Neural cell (in vitro differentiated cells): ENCODE measurements around the gene SLC4A1. TPM values are rescaled to one million over a fixed set of nuclear protein-coding genes. Genes with fewer than 3 reads are reported as not detected.

ENCODE experiments used
- H2AFZ ChIP-seq: fragments of 200-600, 300-800 bp; sonication (generic), shearing (Covaris generic); 2 replicates; pipeline ENCODE4 v1.6.0; 2014; ENCODE audit warnings: low read depth, mild to moderate bottlenecking, antibody characterized with exemption, low read length, moderate library complexity
- H3F3A ChIP-seq: fragments of 200-600 bp; shearing (Covaris generic); 2 replicates; pipeline ENCODE4 v1.6.1; 2016; ENCODE audit warnings: mild to moderate bottlenecking, moderate library complexity, mixed read lengths, antibody characterized with exemption, low read length; ENCODE audit not compliant: insufficient read depth, poor library complexity, severe bottlenecking
- H3K27ac ChIP-seq: fragments of 200-600, 300-800 bp; sonication (generic), shearing (Covaris generic); 2 replicates; pipeline ENCODE4 v1.5.1; 2014; ENCODE audit warnings: mild to moderate bottlenecking, low read length, moderate library complexity
- H3K27me3 ChIP-seq: fragments of 300-800, 200-600 bp; sonication (generic), shearing (Covaris generic); 2 replicates; pipeline ENCODE4 v1.6.0; 2014; ENCODE audit warnings: mild to moderate bottlenecking, low read depth, low read length, moderate library complexity; ENCODE audit not compliant: insufficient read depth
- H3K36me3 ChIP-seq: fragments of 300-800, 200-600 bp; sonication (generic), shearing (Covaris generic); 2 replicates; pipeline ENCODE4 v1.5.1; 2014; ENCODE audit warnings: mild to moderate bottlenecking, antibody characterized with exemption, low read length, moderate library complexity; ENCODE audit not compliant: insufficient read depth
- H3K4me2 ChIP-seq: fragments of 300-800, 200-600 bp; sonication (generic), shearing (Covaris generic); 2 replicates; pipeline ENCODE4 v1.6.0; 2014; ENCODE audit warnings: mild to moderate bottlenecking, low read length
- H3K4me3 ChIP-seq: fragments of 300-800, 200-600 bp; sonication (generic), shearing (Covaris generic); 2 replicates; pipeline ENCODE4 v1.5.1; 2014; ENCODE audit warnings: mild to moderate bottlenecking, low read length, moderate library complexity
- H3K79me2 ChIP-seq: fragments of 200-600 bp; shearing (Covaris generic); replicated peaks from 2 replicates; pipeline ENCODE4 v1.6.0; 2014; ENCODE audit warnings: mild to moderate bottlenecking, low read length, moderate library complexity; ENCODE audit not compliant: insufficient read depth
- H3K9ac ChIP-seq: fragments of 300-800, 200-600 bp; sonication (generic), shearing (Covaris generic); 2 replicates; pipeline ENCODE4 v1.6.1; 2016; ENCODE audit warnings: mild to moderate bottlenecking, low read length, mixed read lengths
- H3K9me2 ChIP-seq: fragments of 200-600 bp; shearing (Covaris generic); 2 replicates; pipeline ENCODE4 v1.6.1; 2016; ENCODE audit warnings: mild to moderate bottlenecking, low read length, mixed read lengths; ENCODE audit not compliant: insufficient read depth
- H3K9me3 ChIP-seq: fragments of 200-600, 300-800 bp; sonication (generic), shearing (Covaris generic); 2 replicates; pipeline ENCODE4 v1.6.1; 2016; ENCODE audit warnings: mild to moderate bottlenecking, mixed run types, low read length, moderate library complexity, mixed read lengths
- H4K20me1 ChIP-seq: fragments of 200-600 bp; shearing (Covaris generic); 2 replicates; pipeline ENCODE4 v1.6.1; 2016; ENCODE audit warnings: mild to moderate bottlenecking, mixed run types; ENCODE audit not compliant: insufficient read depth
- EP300 ChIP-seq: fragments of 450-650 bp; conservative IDR thresholded peaks from 2 replicates; pipeline ENCODE4 v1.6.1; 2014; ENCODE audit warnings: antibody characterized with exemption, mild to moderate bottlenecking, moderate library complexity; ENCODE audit not compliant: poor library complexity, severe bottlenecking
- EZH2 ChIP-seq: fragments of 200-600, 300-800 bp; shearing (Covaris generic), sonication (generic); IDR thresholded peaks from 2 replicates; pipeline ENCODE4 v1.6.1; 2014; ENCODE audit warnings: antibody characterized with exemption, low read length, borderline replicate concordance, mild to moderate bottlenecking; ENCODE audit not compliant: insufficient read depth, poor library complexity, severe bottlenecking
- MXI1 ChIP-seq: fragments of 450-650 bp; conservative IDR thresholded peaks from 2 replicates; pipeline ENCODE4 v1.6.1; 2014; ENCODE audit warnings: antibody characterized with exemption, mild to moderate bottlenecking; ENCODE audit not compliant: poor library complexity, severe bottlenecking
- POLR2AphosphoS5 ChIP-seq: IDR thresholded peaks from 2 replicates; pipeline ENCODE4 v1.6.1; 2012
- RAD21 ChIP-seq: fragments of 450-650 bp; conservative IDR thresholded peaks from 2 replicates; pipeline ENCODE4 v1.6.1; 2014; ENCODE audit warnings: antibody characterized with exemption, mild to moderate bottlenecking, moderate library complexity
- SMC3 ChIP-seq: fragments of 450-650 bp; conservative IDR thresholded peaks from 2 replicates; pipeline ENCODE4 v1.6.1; 2014; ENCODE audit warnings: antibody characterized with exemption, mild to moderate bottlenecking, moderate library complexity; ENCODE audit not compliant: poor library complexity
- TAF1 ChIP-seq: IDR thresholded peaks from 2 replicates; pipeline ENCODE4 v1.6.1; 2012; ENCODE audit warnings: low read depth
- polyA plus RNA-seq: library from polyadenylated mRNA; depleted of rRNA; stranded (reverse); fragments of >200 nt; gene quantifications from 2 replicates; pipeline ENCODE4 v1.2.3, GENCODE V29; 2014
- TF ChIP-seq, protein P1 (sequence below): IDR thresholded peaks from 2 replicates; pipeline ENCODE4 v1.6.1; 2012; ENCODE audit warnings: borderline replicate concordance
- TF ChIP-seq, protein P2 (sequence below): fragments of 450-650 bp; IDR thresholded peaks from 2 replicates; pipeline ENCODE4 v1.5.1; 2014; ENCODE audit warnings: antibody characterized with exemption, mild to moderate bottlenecking, moderate library complexity; ENCODE audit not compliant: poor library complexity, severe bottlenecking

Gene SLC4A1
- polyA plus RNA-seq, 1 donor from 2014 or later: 0.05 TPM

DNA sequence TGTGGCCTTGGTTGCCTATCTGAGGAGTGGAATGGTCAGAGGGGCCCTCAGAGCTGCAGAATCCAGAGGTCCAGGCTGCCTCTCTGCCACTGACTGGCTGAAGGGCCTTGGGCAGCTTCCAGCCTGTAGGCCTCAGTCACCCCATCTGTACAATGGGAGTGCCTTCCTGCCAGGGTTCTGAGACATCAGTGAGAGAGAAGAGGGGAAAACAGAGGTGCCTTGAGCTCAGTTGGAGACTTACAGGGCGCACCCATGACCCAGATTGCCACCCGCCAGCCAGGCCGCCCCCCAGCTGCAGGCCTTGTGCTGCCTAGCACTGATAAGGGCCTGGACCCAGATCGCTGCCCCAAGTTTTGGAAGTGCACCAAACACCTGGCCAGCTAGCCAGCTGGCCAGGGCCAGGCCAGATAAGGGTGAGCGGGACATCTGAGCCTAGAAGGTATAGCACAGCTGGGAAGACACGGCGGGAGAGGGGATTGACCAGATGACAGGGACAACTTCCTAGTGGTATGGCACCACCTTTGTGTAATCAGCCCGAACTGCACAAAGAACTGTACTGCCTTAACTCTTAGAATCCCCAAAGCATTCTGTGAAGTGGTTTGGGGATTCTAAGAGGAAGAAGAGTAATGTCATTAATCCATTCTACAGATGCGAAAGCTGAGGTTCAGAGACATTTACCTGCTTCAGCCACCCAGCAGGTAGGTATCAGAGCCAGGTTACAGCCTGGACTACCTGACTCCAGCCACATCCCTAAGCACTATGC is 1.4 kb downstream of the SLC4A1 start:
- H3K4me2 ChIP-seq: no peak overlapping the region
- no peaks in the 10 kb centered on the region for H3K36me3 ChIP-seq
- H3K27ac ChIP-seq: no peak overlapping the region
- H3K79me2 ChIP-seq: no peaks in the 10 kb centered on the region
- TF ChIP-seq RAD21: no peak
- no peak for TF ChIP-seq POLR2AphosphoS5
- TF ChIP-seq MXI1: no peak
- TF ChIP-seq, protein P1, sequence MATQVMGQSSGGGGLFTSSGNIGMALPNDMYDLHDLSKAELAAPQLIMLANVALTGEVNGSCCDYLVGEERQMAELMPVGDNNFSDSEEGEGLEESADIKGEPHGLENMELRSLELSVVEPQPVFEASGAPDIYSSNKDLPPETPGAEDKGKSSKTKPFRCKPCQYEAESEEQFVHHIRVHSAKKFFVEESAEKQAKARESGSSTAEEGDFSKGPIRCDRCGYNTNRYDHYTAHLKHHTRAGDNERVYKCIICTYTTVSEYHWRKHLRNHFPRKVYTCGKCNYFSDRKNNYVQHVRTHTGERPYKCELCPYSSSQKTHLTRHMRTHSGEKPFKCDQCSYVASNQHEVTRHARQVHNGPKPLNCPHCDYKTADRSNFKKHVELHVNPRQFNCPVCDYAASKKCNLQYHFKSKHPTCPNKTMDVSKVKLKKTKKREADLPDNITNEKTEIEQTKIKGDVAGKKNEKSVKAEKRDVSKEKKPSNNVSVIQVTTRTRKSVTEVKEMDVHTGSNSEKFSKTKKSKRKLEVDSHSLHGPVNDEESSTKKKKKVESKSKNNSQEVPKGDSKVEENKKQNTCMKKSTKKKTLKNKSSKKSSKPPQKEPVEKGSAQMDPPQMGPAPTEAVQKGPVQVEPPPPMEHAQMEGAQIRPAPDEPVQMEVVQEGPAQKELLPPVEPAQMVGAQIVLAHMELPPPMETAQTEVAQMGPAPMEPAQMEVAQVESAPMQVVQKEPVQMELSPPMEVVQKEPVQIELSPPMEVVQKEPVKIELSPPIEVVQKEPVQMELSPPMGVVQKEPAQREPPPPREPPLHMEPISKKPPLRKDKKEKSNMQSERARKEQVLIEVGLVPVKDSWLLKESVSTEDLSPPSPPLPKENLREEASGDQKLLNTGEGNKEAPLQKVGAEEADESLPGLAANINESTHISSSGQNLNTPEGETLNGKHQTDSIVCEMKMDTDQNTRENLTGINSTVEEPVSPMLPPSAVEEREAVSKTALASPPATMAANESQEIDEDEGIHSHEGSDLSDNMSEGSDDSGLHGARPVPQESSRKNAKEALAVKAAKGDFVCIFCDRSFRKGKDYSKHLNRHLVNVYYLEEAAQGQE: no peak
- no peak for TF ChIP-seq EZH2
- TF ChIP-seq TAF1: no peak
- TF ChIP-seq, protein P2, sequence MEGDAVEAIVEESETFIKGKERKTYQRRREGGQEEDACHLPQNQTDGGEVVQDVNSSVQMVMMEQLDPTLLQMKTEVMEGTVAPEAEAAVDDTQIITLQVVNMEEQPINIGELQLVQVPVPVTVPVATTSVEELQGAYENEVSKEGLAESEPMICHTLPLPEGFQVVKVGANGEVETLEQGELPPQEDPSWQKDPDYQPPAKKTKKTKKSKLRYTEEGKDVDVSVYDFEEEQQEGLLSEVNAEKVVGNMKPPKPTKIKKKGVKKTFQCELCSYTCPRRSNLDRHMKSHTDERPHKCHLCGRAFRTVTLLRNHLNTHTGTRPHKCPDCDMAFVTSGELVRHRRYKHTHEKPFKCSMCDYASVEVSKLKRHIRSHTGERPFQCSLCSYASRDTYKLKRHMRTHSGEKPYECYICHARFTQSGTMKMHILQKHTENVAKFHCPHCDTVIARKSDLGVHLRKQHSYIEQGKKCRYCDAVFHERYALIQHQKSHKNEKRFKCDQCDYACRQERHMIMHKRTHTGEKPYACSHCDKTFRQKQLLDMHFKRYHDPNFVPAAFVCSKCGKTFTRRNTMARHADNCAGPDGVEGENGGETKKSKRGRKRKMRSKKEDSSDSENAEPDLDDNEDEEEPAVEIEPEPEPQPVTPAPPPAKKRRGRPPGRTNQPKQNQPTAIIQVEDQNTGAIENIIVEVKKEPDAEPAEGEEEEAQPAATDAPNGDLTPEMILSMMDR: no peak
- no peak for TF ChIP-seq EP300
- no peak for TF ChIP-seq SMC3
- no peaks in the 10 kb centered on the region for H3F3A ChIP-seq
- no peaks in the 10 kb centered on the region for H3K27me3 ChIP-seq
- H4K20me1 ChIP-seq: no peaks in the 10 kb centered on the region
- H3K9ac ChIP-seq: no peak overlapping the region
- H3K4me3 ChIP-seq: no peak overlapping the region
- no peaks in the 10 kb centered on the region for H3K9me3 ChIP-seq
- no peaks in the 10 kb centered on the region for H3K9me2 ChIP-seq
- H2AFZ ChIP-seq: no peak overlapping the region

DNA sequence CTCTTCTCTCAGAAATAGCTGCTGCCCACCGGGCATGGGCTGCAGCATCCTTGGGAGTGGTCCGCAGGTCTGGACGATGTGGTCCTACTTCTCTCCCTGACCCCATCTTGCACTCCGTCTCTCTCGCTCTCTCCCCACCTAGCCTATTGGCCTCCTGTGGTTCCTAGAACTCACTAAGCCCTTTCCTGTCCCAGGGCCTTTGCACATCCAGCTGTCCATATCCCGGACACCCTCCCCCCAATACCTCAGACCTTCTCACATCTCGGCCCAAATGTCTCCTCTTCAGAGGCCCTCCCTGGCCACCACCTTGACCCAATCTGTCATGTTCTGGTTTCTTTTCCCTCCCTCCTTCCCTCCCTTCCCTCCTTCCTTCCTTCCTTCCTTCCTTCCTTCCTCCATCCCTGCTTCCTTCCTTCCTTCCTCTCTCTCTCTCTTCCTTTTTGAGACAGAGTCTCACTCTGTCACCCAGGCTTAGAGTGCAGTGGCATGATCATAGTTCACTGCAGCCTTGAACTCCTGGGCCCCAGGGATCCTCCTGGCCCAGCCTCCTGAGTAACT is 4.5 kb downstream of the SLC4A1 start:
- H3F3A ChIP-seq: no peaks in the 10 kb centered on the region
- H3K4me2 ChIP-seq: no peak overlapping the region
- no peak overlapping the region for H3K4me3 ChIP-seq
- H2AFZ ChIP-seq: no peak overlapping the region
- H3K36me3 ChIP-seq: no peaks in the 10 kb centered on the region
- no peaks in the 10 kb centered on the region for H4K20me1 ChIP-seq
- H3K27ac ChIP-seq: no peak overlapping the region
- no peaks in the 10 kb centered on the region for H3K27me3 ChIP-seq
- no peak overlapping the region for H3K9ac ChIP-seq
- no peak for TF ChIP-seq POLR2AphosphoS5
- TF ChIP-seq TAF1: no peak
- no peak for TF ChIP-seq SMC3
- no peak for TF ChIP-seq EZH2
- TF ChIP-seq RAD21: no peak
- no peak for TF ChIP-seq EP300
- TF ChIP-seq MXI1: no peak
- H3K9me2 ChIP-seq: no peaks in the 10 kb centered on the region
- H3K79me2 ChIP-seq: no peaks in the 10 kb centered on the region
- H3K9me3 ChIP-seq: no peaks in the 10 kb centered on the region
